ENCODE data around the gene KLHL8. TPM values are rescaled to one million over a fixed set of nuclear protein-coding genes. Genes with fewer than 3 reads are reported as not detected.

The KLHL8 gene
- total RNA-seq = 11.0 and 14.4 TPM in 2 replicates

DNA sequence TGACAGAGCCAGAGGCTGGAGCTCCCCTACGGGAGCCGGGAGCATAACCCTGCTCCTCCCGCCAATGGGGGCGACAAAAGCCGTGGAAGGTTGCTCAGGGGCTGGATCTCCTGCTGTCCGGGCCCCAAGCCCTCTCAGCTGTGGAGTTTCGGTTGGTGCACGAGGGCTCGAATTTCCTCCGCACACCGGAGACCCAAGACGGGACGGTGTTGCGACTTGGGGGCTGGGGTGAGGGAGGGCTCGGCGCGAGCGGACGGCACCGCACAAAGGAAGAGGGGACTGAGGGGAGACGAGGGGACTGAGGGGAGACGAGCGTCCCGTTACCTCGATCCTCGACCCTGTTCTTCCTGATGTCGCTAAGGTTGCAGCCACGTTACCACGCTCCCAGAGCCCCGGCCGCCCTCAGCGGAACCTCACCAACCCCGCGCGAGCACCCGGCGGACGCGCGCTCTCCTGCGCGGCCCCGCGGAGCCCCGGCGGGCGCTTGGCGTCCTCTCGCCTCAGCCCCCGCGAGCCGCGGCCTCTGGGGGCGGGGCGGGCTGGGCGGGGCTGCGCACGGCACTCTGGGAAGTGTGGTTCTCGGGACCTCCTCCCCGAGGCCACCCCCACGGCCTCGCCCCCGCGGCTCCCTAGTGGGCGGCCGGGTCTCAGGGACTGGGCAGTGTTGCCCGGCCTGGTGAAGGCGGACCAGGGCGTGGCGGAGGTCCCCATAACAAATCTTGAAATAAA, at the start of gene KLHL8:
Gene KLHL8, minus strand, starts transcription at position 525 of the 729 bp plus-strand sequence. CDS start 25,079 bp downstream, outside the sequence.

Other genes with a start within 250 kb of the KLHL8 start
- not detected in 2 replicates for gene HSD17B13, start 102.3 kb upstream of the KLHL8 start, total RNA-seq
- gene HSD17B11, start 170.6 kb upstream of the KLHL8 start, total RNA-seq = 28.3 and 35.6 TPM in 2 replicates
- gene NUDT9, start 202.0 kb upstream of the KLHL8 start, total RNA-seq = 25.7 and 27.8 TPM in 2 replicates

Data from epithelial cell of umbilical artery (primary cell).